GM12878 (cell line): ENCODE results near the gene SASH1. TPM values are rescaled to one million over a fixed set of nuclear protein-coding genes. Genes with fewer than 3 reads are reported as not detected.

Source experiments
- ATAC-seq: fragments of 200-7000 bp; cut with Tn5 transposase; 3 replicates; pipeline ENCODE4 v1.9.1; 2020; ENCODE audit warnings: mild to moderate bottlenecking, moderate library complexity
- BruUV-seq: library from RNA; stranded (reverse); fragments of 400-500 nt; replicated peaks from 2 replicates; lab custom pipeline; 2021; lab: Mats Ljungman, UMichigan
- CTCF ChIA-PET: fragments of 300-600 bp; sonication (Branson Sonifier 250); formaldehyde crosslinking; extraction: SDS; loops from one replicate; lab custom pipeline; 2021; ENCODE audit warnings: inconsistent platforms; lab: Yijun Ruan, JAX
- POLR2A ChIA-PET: fragments of 350-600 bp; formaldehyde crosslinking; extraction: SDS; loops from one replicate; lab custom pipeline; 2021; ENCODE audit warnings: inconsistent platforms; lab: Charles Lee
- RAD21 ChIA-PET: fragments of 300-600 bp; sonication (Branson Sonifier 250); formaldehyde crosslinking; loops from one replicate; lab custom pipeline; 2023; ENCODE audit warnings: antibody characterized with exemption; ENCODE audit not compliant: unreplicated experiment; lab: Charles Lee
- SMC1A ChIA-PET: fragments of 300-600 bp; sonication (Branson Sonifier 250); formaldehyde crosslinking; loops from one replicate; lab custom pipeline; 2023; ENCODE audit not compliant: unreplicated experiment, uncharacterized antibody; lab: Charles Lee
- DNase-seq: peaks from one replicate; pipeline ENCODE4 v3.0.0-alpha.2; 2011; ENCODE audit warnings: low read depth, low spot score
- FAIRE-seq: peaks from 3 replicates; lab custom pipeline; 2011; peaks lifted over from hg19 to GRCh38; lab: Jason Lieb, UNC
- H2AFZ ChIP-seq: 2 replicates; pipeline ENCODE4 v1.6.0; 2011; ENCODE audit warnings: low read depth, low read length, control low read depth; ENCODE audit not compliant: control insufficient read depth
- H3K27ac ChIP-seq: 2 replicates; pipeline ENCODE4 v1.5.1; 2011; ENCODE audit warnings: control low read depth; ENCODE audit not compliant: control insufficient read depth, insufficient read depth
- H3K27me3 ChIP-seq, 2 experiments: replicated peaks in 1 of 2; 2 replicates each; pipeline versions ENCODE4 v1.6.0 to v1.6.1; 2011; ENCODE audit warnings: low read length in 1 of 2; ENCODE audit not compliant: control insufficient read depth in 2 of 2, insufficient read depth in 2 of 2
- H3K36me3 ChIP-seq, 2 experiments: 2 replicates each; pipeline ENCODE4 v1.5.1; 2011; ENCODE audit warnings: low read length in 1 of 2; ENCODE audit not compliant: control insufficient read depth in 2 of 2, insufficient read depth in 2 of 2
- H3K4me1 ChIP-seq: 2 replicates; pipeline ENCODE4 v1.6.1; 2011; ENCODE audit warnings: mild to moderate bottlenecking, low read length, moderate library complexity, mixed read lengths; ENCODE audit not compliant: control insufficient read depth, insufficient read depth
- H3K4me2 ChIP-seq: 2 replicates; pipeline ENCODE4 v1.6.0; 2011; ENCODE audit warnings: control low read depth; ENCODE audit not compliant: control insufficient read depth, insufficient read depth
- H3K4me3 ChIP-seq: fragments of 200-600 bp; sonication (generic); 2 replicates; pipeline ENCODE4 v1.5.1; 2016
- H3K79me2 ChIP-seq: 2 replicates; pipeline ENCODE4 v1.6.0; 2011; ENCODE audit warnings: low read length; ENCODE audit not compliant: control insufficient read depth, insufficient read depth
- H3K9ac ChIP-seq: 2 replicates; pipeline ENCODE4 v1.8.0; 2011; ENCODE audit warnings: low read length, control low read depth, mixed read lengths; ENCODE audit not compliant: control insufficient read depth, insufficient read depth
- H3K9me3 ChIP-seq: replicated peaks from 3 replicates; pipeline ENCODE4 v1.5.1; 2011; ENCODE audit warnings: mild to moderate bottlenecking, low read length; ENCODE audit not compliant: control insufficient read depth, insufficient read depth
- H4K20me1 ChIP-seq: 2 replicates; pipeline ENCODE4 v1.6.0; 2011; ENCODE audit not compliant: control insufficient read depth, insufficient read depth
- ATF7 ChIP-seq: fragments of 450-650 bp; IDR thresholded peaks from 2 replicates; pipeline ENCODE4 v1.6.1; 2016; ENCODE audit warnings: low read depth, mild to moderate bottlenecking
- ETV6 ChIP-seq, 2 experiments: fragments of 450-650 bp in 1 of 2; IDR thresholded peaks in 1 of 2; conservative IDR thresholded peaks in 1 of 2; 2 replicates each; pipeline ENCODE4 v1.6.1; 2014; ENCODE audit warnings: antibody characterized with exemption in 1 of 2, borderline replicate concordance in 1 of 2, low read depth in 1 of 2, mild to moderate bottlenecking in 1 of 2, moderate library complexity in 1 of 2
- JUND ChIP-seq: IDR thresholded peaks from 2 replicates; pipeline ENCODE4 v1.6.1; 2012; ENCODE audit warnings: low read depth, mild to moderate bottlenecking, low read length, improper control_type of control experiment, moderate library complexity
- POLR2AphosphoS5 ChIP-seq: IDR thresholded peaks from 2 replicates; pipeline ENCODE4 v1.6.1; 2011; ENCODE audit warnings: mild to moderate bottlenecking, low read length, inconsistent platforms
- YY1 ChIP-seq: IDR thresholded peaks from 2 replicates; pipeline ENCODE4 v1.6.1; 2011; ENCODE audit warnings: low read depth, mild to moderate bottlenecking, low read length
- ZBTB33 ChIP-seq: fragments of 450-650 bp; IDR thresholded peaks from 2 replicates; pipeline ENCODE4 v1.6.1; 2017; ENCODE audit warnings: mild to moderate bottlenecking
- ZNF592 ChIP-seq: fragments of 450-650 bp; IDR thresholded peaks from 2 replicates; pipeline ENCODE4 v1.6.1; 2017; ENCODE audit warnings: mild to moderate bottlenecking, moderate library complexity
- WGBS: methylation state at CpG from one replicate; pipeline ENCODE4 v1.1.6; 2016; ENCODE audit warnings: low lambda C conversion rate; ENCODE audit not compliant: insufficient replicate concordance, insufficient coverage; ENCODE audit errors: missing lambda C conversion rate; 5-methylcytosine and 5-hydroxymethylcytosine counted together
- in situ Hi-C: fragments of 300-500 bp; cut with MboI; formaldehyde crosslinking; loops from 9 replicates; pipeline ENCODE4 v1.14.3; 2018; ENCODE audit warnings: mixed read lengths
- intact Hi-C: fragments of 100-400 bp; cut with micrococcal nuclease; formaldehyde crosslinking; loops from one replicate; pipeline ENCODE4 v1.14.2; 2022; ENCODE audit not compliant: unreplicated experiment
- polyA plus RNA-seq, 11 experiments: library from polyadenylated mRNA; depleted of rRNA in 4 of 11; unstranded in 6 of 11; stranded (reverse) in 5 of 11; fragments of >200 nt; fragmentation: Nextera tagmentation in 4 of 11; fragmentation: Illumina TruSeq in 1 of 11; extraction: Ambion mirVana in 4 of 11; extraction: Trizol in 1 of 11; gene quantifications; 1 replicate in 1 of 11; 2 replicates in 10 of 11; pipeline versions ENCODE4 v1.2.1 to v1.2.3, GENCODE V29; 2011 to 2016; ENCODE audit warnings: inconsistent platforms in 2 of 11, missing spikeins in 2 of 11, low read depth in 1 of 11
- total RNA-seq, 4 experiments: library from RNA; depleted of rRNA in 3 of 4; stranded (reverse); fragments of >200 nt in 3 of 4; fragmentation: Illumina TruSeq in 1 of 4; extraction: Trizol in 1 of 4; gene quantifications; 2 replicates each; pipeline versions ENCODE4 v1.2.1 to v1.2.3, GENCODE V29; 2013 to 2021

Gene SASH1
- total and polyA plus RNA-seq, 10 of the 15 experiments (the other 5 are each of a cell fraction or from before 2014, with no cell fraction given): 0.01 to 0.73 (median 0.14) TPM; not detected in 4

GRCh38 chr6:148556410-148556809 is 213.8 kb downstream of the SASH1 start:
- RAD21 ChIA-PET: no interaction called here
- no peaks in the 10 kb centered on the region for H3K36me3 ChIP-seq
- no peak for ATAC-seq
- H3K27me3 ChIP-seq: 0 out of 4 replicates have a peak, but pooled peaks cover 0 to 2% of the 10 kb centered on the region in 2 experiments
- POLR2A ChIA-PET: no interaction called here
- CTCF ChIA-PET: interaction anchor here (0.5 kb wide), 1 partner anchor 1179 kb away, joined by 4 read pairs; no protein-coding TSS in a partner anchor
- H4K20me1 ChIP-seq: no peaks in the 10 kb centered on the region
- no peak for FAIRE-seq
- no peak for DNase-seq
- intact Hi-C loops: no loop called here
- H3K4me1 ChIP-seq: no peaks in the 10 kb centered on the region
- H3K4me3 ChIP-seq: no peak overlapping the region
- SMC1A ChIA-PET: interaction anchor here (1.4 to 1.5 kb wide), 2 partner anchors 21 to 201 kb away, joined by 4 to 6 read pairs; no protein-coding TSS in a partner anchor
- H3K9me3 ChIP-seq: no peaks in the 10 kb centered on the region; the same call in 2 of the 3 replicates
- no TSS peak for BruUV-seq
- TF ChIP-seq JUND (no peak), ZNF592 (no peak), ETV6 (conservative IDR thresholded peaks at IDR 0.05 in 1 of 2, IDR thresholded peaks at IDR 0.05 in 1 of 2; ENCODE audit: borderline replicate concordance in 1 of 2, low read depth in 1 of 2) (no peak), POLR2AphosphoS5 (no peak), ZBTB33 (no peak), YY1 (no peak), ATF7 (no peak)
- TF ChIP-seq, all 136 proteins: peak for 0
- Histone ChIP-seq H3K27ac (no peak overlapping the region), H3K9ac (no peak overlapping the region), H3K4me2 (no peak overlapping the region), H3K79me2 (no peaks in the 10 kb centered on the region), H2AFZ (no peak overlapping the region)
- in situ Hi-C loops: no loop called here
- 65% methylated on average over 6 of the region's 7 CpGs for WGBS
